HepG2 (cell line): ENCODE data around the gene SETD1B. TPM values are rescaled to one million over a fixed set of nuclear protein-coding genes. Genes with fewer than 3 reads are reported as not detected.

Experiments
- BRF2 ChIP-seq: sonication (generic); formaldehyde crosslinking; IDR thresholded peaks from 2 replicates; pipeline ENCODE4 v1.8.1; 2022; ENCODE audit warnings: mild to moderate bottlenecking, missing genetic modification reagents
- ELK4 ChIP-seq: sonication (generic); formaldehyde crosslinking; IDR thresholded peaks from 2 replicates; pipeline ENCODE4 v1.9.0; 2021; ENCODE audit warnings: missing genetic modification reagents, borderline replicate concordance
- ETV5 ChIP-seq: IDR thresholded peaks from 2 replicates; pipeline ENCODE4 v1.6.1; 2018; ENCODE audit warnings: missing biosample characterization, missing genetic modification reagents, inconsistent platforms, borderline replicate concordance
- GLI4 ChIP-seq: sonication (generic); formaldehyde crosslinking; IDR thresholded peaks from 2 replicates; pipeline ENCODE4 v1.5.1; 2020; ENCODE audit warnings: missing genetic modification reagents, mild to moderate bottlenecking, moderate library complexity, borderline replicate concordance
- HES4 ChIP-seq: sonication (generic); formaldehyde crosslinking; IDR thresholded peaks from 2 replicates; pipeline ENCODE4 v1.9.0; 2021; ENCODE audit warnings: mild to moderate bottlenecking, missing genetic modification reagents, borderline replicate concordance
- IRF2 ChIP-seq: IDR thresholded peaks from 2 replicates; pipeline ENCODE4 v1.6.1; 2018; ENCODE audit warnings: missing genetic modification reagents, missing compliant biosample characterization
- MLXIP ChIP-seq: sonication (generic); formaldehyde crosslinking; IDR thresholded peaks from 2 replicates; pipeline ENCODE4 v1.9.0; 2021; ENCODE audit warnings: missing genetic modification reagents, borderline replicate concordance
- MYNN ChIP-seq: sonication (generic); formaldehyde crosslinking; IDR thresholded peaks from 2 replicates; pipeline ENCODE4 v1.4.0; 2020; ENCODE audit warnings: mild to moderate bottlenecking, low read depth, missing genetic modification reagents
- NR2C2 ChIP-seq: sonication (generic); formaldehyde crosslinking; IDR thresholded peaks from 2 replicates; pipeline ENCODE4 v1.4.0; 2020; ENCODE audit warnings: missing genetic modification reagents, mild to moderate bottlenecking, moderate library complexity, borderline replicate concordance
- RFX5 ChIP-seq: IDR thresholded peaks from 2 replicates; pipeline ENCODE4 v1.6.1; 2011; ENCODE audit warnings: low read depth, low read length, improper control_type of control experiment
- SMAD3 ChIP-seq: sonication (generic); formaldehyde crosslinking; IDR thresholded peaks from 2 replicates; pipeline ENCODE4 v1.4.0; 2020; ENCODE audit warnings: missing genetic modification reagents
- SNAPC5 ChIP-seq: sonication (generic); formaldehyde crosslinking; IDR thresholded peaks from 2 replicates; pipeline ENCODE4 v1.8.1; 2023; ENCODE audit warnings: mild to moderate bottlenecking, missing genetic modification reagents, borderline replicate concordance
- STAG1 ChIP-seq: sonication (generic); formaldehyde crosslinking; IDR thresholded peaks from 2 replicates; pipeline ENCODE4 v1.4.0; 2020; ENCODE audit warnings: missing genetic modification reagents
- TFDP2 ChIP-seq: sonication (generic); formaldehyde crosslinking; IDR thresholded peaks from 2 replicates; pipeline ENCODE4 v1.4.0; 2020; ENCODE audit warnings: missing genetic modification reagents
- ZBTB7A ChIP-seq: sonication (generic); formaldehyde crosslinking; IDR thresholded peaks from 2 replicates; pipeline ENCODE4 v1.8.0; 2022; ENCODE audit warnings: mild to moderate bottlenecking, missing genetic modification reagents
- ZFP36 ChIP-seq: fragments of 150-350 bp; IDR thresholded peaks from 2 replicates; pipeline ENCODE4 v1.6.1; 2018; ENCODE audit warnings: borderline replicate concordance, low read length, low read depth; ENCODE audit not compliant: partially characterized antibody
- ZNF10 ChIP-seq: sonication (generic); formaldehyde crosslinking; IDR thresholded peaks from 2 replicates; pipeline ENCODE4 v1.4.0; 2020; ENCODE audit warnings: mild to moderate bottlenecking, low read depth, missing genetic modification reagents, borderline replicate concordance
- ZNF234 ChIP-seq: sonication (generic); formaldehyde crosslinking; conservative IDR thresholded peaks from 2 replicates; pipeline ENCODE4 v1.5.1; 2020; ENCODE audit warnings: mild to moderate bottlenecking, missing genetic modification reagents
- ZNF547 ChIP-seq: sonication (generic); formaldehyde crosslinking; IDR thresholded peaks from 2 replicates; pipeline ENCODE4 v1.5.1; 2020; ENCODE audit warnings: mild to moderate bottlenecking, missing genetic modification reagents
- ZNF768 ChIP-seq: sonication (generic); formaldehyde crosslinking; IDR thresholded peaks from 2 replicates; pipeline ENCODE4 v1.4.0; 2020; ENCODE audit warnings: missing genetic modification reagents
- ZZZ3 ChIP-seq: sonication (generic); formaldehyde crosslinking; IDR thresholded peaks from 2 replicates; pipeline ENCODE4 v1.4.0; 2020; ENCODE audit warnings: missing genetic modification reagents, mild to moderate bottlenecking, borderline replicate concordance
- polyA plus RNA-seq, 8 experiments: library from polyadenylated mRNA; depleted of rRNA in 3 of 8; stranded (reverse) in 7 of 8; unstranded in 1 of 8; fragments of >200 nt; fragmentation: Illumina TruSeq in 4 of 8; extraction: Trizol in 4 of 8; gene quantifications; 2 replicates each; pipeline versions ENCODE4 v1.2.1 to v1.2.3, GENCODE V29; 2011 to 2016; ENCODE audit warnings: low read depth in 4 of 8, missing spikeins in 1 of 8, mixed read lengths in 1 of 8; ENCODE audit not compliant: insufficient read depth in 1 of 8
- total RNA-seq, 5 experiments: library from RNA; depleted of rRNA; stranded (reverse); fragments of >200 nt; fragmentation: Illumina TruSeq; extraction: Trizol; gene quantifications; 2 replicates each; pipeline ENCODE4 v1.2.3, GENCODE V29; 2016; ENCODE audit warnings: low read depth in 1 of 5

Gene SETD1B
- total and polyA plus RNA-seq, 2 of the 13 experiments (the other 11 are each of a cell fraction or from before 2014, with no cell fraction given), result 1.1 to 1.4 TPM

- TF ChIP-seq SNAPC5 (CRISPR knock-in tag), result no peak
- no peak for TF ChIP-seq ZNF768 (CRISPR knock-in tag)
- no peak for TF ChIP-seq MLXIP (CRISPR knock-in tag)
- no peak for TF ChIP-seq MYNN (CRISPR knock-in tag)
- TF ChIP-seq ELK4 (CRISPR knock-in tag), result no peak
- no peak for TF ChIP-seq ZNF10 (CRISPR knock-in tag)
- TF ChIP-seq STAG1 (CRISPR knock-in tag), result peak; percentile 98
- no peak for TF ChIP-seq ZNF547 (CRISPR knock-in tag)
- no peak for TF ChIP-seq ZZZ3 (CRISPR knock-in tag)
- TF ChIP-seq TFDP2, result no peak
- TF ChIP-seq IRF2 (CRISPR knock-in tag), result 0 out of 2 replicates have a peak, but pooled peaks have one; percentile 54
- TF ChIP-seq HES4 (CRISPR knock-in tag), result no peak
- TF ChIP-seq ZNF234 (CRISPR knock-in tag), result no peak
- TF ChIP-seq GLI4 (CRISPR knock-in tag), result no peak
- TF ChIP-seq ETV5 (CRISPR knock-in tag), result peak; percentile 77
- TF ChIP-seq SMAD3 (CRISPR knock-in tag), result 0 out of 2 replicates have a peak, but pooled peaks have one; percentile 64
- no peak for TF ChIP-seq RFX5
- TF ChIP-seq NR2C2, result no peak
- TF ChIP-seq ZFP36, result no peak
- no peak for TF ChIP-seq BRF2
- TF ChIP-seq ZBTB7A, result no peak
Observed at GRCh38 chr12:121773011-121773777, 30.6 kb upstream of the SETD1B start (continued).
